ENCODE results near the gene ITPR2.
"Not testable (repeated sequence)": the region's sequence is repeated elsewhere in the genome, so short reads cannot be mapped to it uniquely, and the experiment has no call there.

ITPR2 gene

DNA sequence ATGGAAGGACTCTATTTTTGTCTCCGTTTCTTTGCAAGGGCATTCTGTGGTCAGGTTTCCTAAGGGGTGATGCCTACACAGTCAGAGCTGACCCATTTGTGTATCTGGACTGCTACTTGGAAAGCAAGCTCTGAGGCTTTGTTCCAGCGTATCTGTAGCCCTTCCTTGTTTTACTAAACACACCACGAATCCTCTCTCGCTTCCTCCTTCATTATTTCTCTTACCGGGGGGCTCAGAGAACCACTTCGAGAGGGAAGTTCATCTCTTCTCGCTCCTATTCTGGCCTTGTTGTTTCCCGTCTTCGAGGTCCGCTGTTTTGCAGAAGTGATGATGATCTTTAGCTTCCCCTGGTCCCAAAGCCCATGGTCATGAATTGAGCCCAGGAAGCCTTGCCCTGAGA, 472.9 kb downstream of the ITPR2 start:
- DNase-seq (ENCODE audit: low spot score) = no peak

- DNase-seq (ENCODE audit: low spot score) = no peak
Observed at GRCh38 chr12:26359576-26359975, 473.4 kb downstream of the ITPR2 start.

DNA sequence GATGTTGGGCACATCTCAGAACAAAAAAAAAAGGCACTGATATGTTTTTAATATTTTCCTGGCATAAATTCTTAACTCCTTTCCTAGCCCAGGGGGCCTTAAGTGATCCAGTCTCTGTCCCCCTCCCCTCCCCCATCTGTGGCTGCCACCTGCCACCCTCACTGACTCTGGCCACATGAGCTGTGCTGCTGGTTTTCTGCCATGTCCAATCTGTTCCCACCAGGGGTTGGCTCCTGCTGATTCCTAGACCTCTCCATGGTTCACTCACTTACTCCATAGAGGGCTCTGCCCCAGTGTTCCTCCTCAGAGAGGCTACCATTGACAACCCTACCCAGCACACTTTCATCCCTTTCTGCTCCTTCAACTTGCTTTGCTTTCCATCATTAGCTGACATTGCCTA, 474.3 kb downstream of the ITPR2 start:
- no peak for DNase-seq (ENCODE audit: low spot score)

DNA sequence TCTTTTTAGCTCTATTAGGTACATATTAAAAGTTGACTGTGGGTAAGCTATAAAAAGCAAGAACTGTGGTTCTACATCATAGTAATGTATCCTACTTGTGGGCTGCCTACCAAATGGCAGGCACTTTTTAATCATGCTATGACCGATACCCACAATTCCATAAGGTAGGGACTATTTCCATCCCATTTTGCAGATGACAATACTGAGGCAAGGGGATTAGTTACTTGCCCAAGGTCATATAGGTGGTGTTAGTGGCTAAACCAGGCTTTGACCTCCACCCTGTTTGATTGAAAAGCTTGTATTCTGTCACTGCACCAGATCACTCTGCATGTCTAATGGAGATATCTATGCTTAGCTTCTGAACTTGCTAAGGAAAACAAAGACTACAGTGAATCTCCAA, 485.7 kb downstream of the ITPR2 start:
- no peak for DNase-seq (ENCODE audit: low spot score)

DNA sequence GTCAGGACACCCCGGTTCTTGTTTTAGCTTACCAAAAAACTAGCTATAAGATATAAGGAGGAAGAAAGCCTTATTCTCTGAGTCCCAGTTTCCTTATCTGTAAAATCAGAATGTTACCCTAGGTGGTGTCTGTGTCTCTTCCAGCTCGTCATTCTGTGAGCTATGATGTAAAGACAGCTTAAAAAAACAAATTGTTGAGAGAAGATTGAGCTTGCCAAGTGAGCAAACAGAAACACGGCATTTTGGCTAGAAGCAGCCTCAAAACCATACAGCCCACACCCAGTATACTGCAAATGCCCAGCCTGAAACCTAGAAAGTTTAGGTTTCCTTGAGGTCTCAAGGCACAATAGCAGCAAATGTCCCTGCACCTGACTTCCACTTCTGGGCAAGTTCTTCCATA, 486.3 kb downstream of the ITPR2 start:
- DNase-seq (ENCODE audit: low spot score) = peak; percentile 35

GRCh38 chr12:26345471-26346003, 487.5 kb downstream of the ITPR2 start:
- no peak for DNase-seq (ENCODE audit: low spot score)

DNA sequence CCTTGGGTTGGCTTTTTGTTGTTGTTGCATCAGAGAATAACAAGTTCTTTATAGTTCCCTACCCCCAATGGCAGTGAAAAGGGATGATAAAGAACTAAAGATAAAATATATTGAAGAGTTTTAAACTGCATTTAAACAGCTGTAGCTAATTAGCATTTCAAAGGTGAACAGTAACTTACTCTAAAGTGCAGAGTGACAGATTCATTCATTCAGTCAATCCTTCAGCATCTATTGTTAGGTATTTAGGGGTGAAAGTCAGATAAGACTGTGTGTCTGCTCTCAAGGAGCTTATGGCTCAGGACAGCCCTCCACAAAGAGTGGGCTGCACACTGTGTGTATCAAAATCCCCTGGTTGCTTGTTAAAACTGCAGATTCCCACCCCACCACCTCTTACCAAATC, 491.5 kb downstream of the ITPR2 start:
- DNase-seq (ENCODE audit: low spot score) = no peak

GRCh38 chr12:26340649-26341048, 492.3 kb downstream of the ITPR2 start:
- DNase-seq (ENCODE audit: low spot score) = no peak

DNA sequence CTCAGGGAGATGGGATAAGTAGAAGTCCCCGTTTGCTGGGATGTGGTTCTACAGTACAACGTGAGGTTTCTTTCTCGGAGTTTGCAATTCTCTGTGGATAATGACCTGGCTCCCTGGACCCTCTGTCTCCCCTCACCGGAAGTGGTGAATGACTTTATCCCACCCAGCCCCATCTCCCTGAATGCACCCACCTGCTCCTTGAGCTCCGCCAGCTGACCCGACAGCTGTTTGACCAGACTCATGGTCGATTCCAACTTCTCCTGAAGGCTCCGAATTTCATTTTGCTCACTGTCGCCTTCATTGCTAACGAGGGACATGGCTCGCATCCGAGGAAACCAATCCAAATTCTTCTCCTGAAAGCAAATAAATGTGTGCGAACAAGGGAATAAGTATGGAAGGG, 493.0 kb downstream of the ITPR2 start:
- no peak for DNase-seq (ENCODE audit: low spot score)

DNA sequence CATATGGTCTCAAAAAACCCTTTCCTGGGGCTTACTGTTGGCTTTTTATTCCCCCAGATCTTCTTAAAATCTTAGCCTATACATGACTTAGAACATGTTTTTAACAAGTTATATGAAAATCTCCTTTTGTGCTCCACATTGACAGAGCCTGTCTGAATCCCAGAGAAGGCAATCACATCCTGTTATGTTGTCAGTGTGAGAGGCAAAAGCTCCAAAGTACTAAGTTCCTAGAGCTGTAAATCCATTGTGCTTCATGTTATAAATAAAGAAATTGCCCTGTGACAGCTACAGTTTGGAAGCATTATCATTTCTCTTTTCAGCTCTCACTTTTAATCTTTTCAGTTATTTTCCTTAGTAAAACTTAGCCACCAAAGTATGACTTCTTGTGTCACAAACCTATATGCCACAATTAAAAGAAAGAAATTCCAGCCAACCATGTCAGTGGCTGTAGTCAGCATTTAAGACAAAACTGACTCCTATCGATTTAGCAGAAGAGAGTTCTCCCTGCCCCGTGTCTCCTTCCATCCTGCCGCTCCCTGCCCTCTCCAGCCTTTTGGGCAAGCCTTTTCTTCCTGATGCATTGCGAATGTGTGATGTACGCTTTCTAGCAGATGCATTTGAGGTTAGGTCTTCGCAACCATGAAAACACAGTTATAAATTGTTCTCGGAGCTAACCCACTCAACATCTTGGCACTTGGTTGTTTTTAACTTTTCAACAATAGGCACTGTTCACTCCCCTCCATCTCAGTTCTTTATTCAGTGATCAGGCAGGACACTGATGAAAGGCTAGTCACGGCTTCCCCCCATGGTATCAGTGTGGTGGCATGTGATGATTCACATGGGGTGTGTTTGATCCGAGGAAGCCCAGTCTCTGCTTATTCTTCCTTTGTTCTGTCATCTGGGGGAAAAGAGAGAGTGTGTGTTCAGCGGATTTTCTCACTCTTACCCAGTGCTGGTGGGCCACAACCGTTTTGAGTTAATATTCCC, 494.1 kb downstream of the ITPR2 start:
- DNase-seq (ENCODE audit: low spot score) = no peak

DNA sequence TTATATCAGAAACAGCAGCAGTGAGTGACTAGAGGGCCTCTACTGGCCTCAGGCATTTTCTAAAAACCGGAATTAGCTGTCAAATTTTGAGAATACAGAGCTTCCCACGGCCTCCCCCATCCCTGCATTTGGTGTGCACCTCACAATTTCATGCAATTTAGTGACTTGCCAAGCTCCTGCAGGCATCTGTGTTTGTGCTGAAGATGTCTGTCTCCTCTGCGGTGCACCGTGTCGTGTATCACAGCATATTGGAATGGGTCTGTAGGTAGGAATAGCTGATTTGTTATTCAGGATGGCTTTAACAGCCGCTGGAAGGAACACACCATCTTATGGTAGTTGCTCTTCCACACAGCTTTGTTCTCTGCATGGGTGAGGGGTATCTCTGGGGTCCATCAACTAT, 497.3 kb downstream of the ITPR2 start:
- no peak for DNase-seq (ENCODE audit: low spot score)

- DNase-seq (ENCODE audit: low spot score) = no peak
Observed at GRCh38 chr12:26334621-26335124, 498.3 kb downstream of the ITPR2 start.

GRCh38 chr12:26331960-26332359, 501.0 kb downstream of the ITPR2 start:
- DNase-seq (ENCODE audit: low spot score) = no peak

GRCh38 chr12:26331136-26331535, 501.9 kb downstream of the ITPR2 start:
- DNase-seq (ENCODE audit: low spot score) = no peak

- DNase-seq (ENCODE audit: low spot score) = no peak
Observed at GRCh38 chr12:26327975-26328644, 504.9 kb downstream of the ITPR2 start.

- DNase-seq (ENCODE audit: low spot score) = no peak
Observed at GRCh38 chr12:26323673-26324072, 509.3 kb downstream of the ITPR2 start.

DNA sequence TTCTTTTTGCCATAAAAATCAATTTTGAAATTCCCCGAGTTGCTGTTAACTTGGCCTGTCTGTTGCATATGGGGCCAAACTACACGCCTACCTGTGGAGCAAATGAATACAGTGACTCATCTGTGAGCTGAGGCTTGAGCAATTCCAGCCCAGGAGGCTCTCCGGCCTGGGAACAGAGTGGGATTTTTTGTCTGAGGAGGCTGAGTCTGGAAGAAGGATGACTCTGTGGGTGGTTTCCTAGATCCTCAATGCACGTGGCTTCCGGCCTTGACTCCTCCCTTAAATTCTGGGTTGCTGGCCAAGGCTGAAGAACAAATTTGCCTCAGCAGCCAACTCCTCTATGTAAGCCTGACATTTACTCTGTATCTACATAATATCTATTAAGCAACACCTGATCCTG, 513.5 kb downstream of the ITPR2 start:
- no peak for DNase-seq (ENCODE audit: low spot score)

DNA sequence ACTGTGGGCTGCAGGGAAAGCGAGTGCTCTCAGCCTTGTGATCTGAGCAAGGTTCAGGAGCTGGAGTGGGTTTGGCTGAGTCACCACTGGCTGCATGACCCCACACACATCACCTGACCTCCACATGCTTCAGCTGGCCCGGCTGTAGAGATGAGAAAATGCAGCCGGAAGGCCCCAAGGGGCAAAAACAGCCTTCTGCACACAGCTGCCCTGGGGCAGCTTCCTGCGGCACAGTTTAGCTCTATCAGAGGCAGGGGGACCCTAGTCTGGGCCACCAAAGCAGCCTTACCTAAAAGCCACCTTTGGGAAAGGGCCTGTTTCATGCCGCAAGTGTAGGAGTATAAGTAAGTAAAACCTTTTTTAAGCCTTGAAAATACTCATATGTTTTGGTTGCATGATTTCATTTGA, 514.3 kb downstream of the ITPR2 start:
- no peak for DNase-seq (ENCODE audit: low spot score)

DNA sequence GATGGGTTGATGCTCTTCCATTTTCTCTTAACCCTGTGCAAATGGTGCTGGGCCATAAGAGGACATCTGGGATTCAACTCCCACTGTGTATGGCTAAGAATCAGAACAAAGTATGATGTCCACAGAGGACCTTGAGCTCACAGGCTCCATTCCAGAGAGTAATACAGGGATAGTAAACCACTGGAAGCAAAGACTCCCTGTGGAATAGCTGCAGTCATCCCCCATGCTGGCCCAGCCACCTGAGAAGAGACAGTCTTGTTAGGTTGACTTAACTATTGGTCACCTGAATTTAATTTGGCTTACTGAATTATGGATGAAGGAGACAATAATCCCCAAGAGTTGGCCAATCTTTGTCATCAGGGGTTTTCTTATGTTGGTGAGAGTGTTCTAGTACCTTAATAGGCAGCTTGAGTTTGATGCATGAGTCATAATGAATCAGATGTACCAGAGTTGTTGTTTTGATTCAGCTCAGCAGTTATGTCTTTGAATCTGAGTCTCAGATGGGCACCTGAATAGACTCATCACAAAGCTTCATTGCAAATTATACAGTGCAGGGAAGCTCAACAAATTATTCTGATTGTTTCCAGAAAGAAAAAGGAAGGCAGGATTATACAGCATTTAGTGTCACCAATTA, 514.9 kb downstream of the ITPR2 start:
- DNase-seq (ENCODE audit: low spot score) = no peak

DNA sequence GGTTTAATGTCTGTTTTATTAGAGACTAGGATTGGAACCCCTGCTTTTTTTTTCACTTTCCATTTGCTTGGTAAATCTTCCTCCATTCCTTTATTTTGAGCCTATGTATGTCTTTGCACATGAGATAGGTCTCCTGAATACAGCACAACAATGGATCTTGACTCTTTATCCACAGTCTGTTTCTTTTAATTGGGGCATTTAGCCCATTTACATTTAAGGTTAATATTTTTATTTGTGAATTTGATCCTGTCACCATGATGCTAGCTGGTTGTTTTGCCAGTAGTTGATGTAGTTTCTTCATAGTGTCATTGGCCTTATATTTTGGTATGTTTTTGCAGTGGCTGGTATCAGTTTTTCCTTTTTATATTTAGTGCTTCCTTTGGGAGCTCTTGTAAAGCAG, 518.9 kb downstream of the ITPR2 start:
- DNase-seq (ENCODE audit: low spot score) = not testable (repeated sequence)

DNA sequence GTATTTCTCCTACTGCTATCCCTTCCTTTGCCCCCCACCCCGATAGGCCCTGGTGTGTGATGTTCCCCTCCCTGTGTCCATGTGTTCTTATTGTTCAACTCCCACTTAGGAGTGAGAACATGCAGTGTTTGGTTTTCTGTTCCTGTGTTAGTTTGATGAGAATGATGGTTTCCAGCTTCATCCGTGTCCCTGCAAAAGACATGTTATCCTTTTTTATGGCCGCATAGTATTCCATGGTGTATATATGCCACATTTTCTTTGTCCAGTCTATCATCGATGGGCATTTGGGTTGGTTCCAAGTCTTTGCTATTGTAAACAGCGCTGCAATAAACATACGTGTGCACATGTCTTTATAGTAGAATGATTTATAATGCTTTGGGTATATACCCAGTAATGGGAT, 522.5 kb downstream of the ITPR2 start:
- DNase-seq (ENCODE audit: low spot score) = not testable (repeated sequence)

GRCh38 chr12:26309634-26310033, 523.4 kb downstream of the ITPR2 start:
- DNase-seq (ENCODE audit: low spot score) = no peak

Data from SK-N-DZ (cell line).